Ishikawa (cell line): ENCODE measurements around the gene ATP8A2.

Experiments
- EP300 ChIP-seq: IDR thresholded peaks from 2 replicates; pipeline ENCODE4 v1.6.1; 2012; ENCODE audit warnings: borderline replicate concordance
- RAD21 ChIP-seq: IDR thresholded peaks from 2 replicates; pipeline ENCODE4 v1.6.1; 2012; ENCODE audit warnings: low read depth
- REST ChIP-seq: IDR thresholded peaks from 2 replicates; pipeline ENCODE4 v1.6.1; 2012; ENCODE audit warnings: low read depth, mild to moderate bottlenecking
- TAF1 ChIP-seq: IDR thresholded peaks from 2 replicates; pipeline ENCODE4 v1.6.1; 2012; ENCODE audit warnings: low read depth, mild to moderate bottlenecking
- YY1 ChIP-seq: IDR thresholded peaks from 2 replicates; pipeline ENCODE4 v1.6.1; 2012; ENCODE audit warnings: low read depth

DNA sequence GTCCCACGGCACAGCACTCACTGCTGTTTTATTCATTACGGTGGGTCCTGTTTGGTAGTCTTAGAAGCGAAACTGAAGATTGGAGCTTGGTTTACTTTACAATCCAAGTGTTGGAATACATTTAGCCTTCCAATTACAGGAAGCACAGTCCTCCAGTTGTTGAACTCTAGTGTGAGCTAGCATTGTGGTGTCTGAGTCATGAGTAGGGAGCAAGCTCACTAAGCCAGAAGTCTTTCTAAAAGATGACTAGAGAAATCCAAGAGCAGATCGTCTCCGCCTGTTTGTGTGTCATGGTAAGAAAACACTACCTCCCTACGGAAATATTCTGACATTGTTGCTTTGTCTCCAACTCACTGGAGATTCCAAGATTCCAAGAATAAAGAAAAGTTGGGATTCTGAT lies 690.2 kb downstream of the ATP8A2 start:
- TF ChIP-seq EP300: no peak
- no peak for TF ChIP-seq RAD21
- no peak for TF ChIP-seq TAF1
- TF ChIP-seq REST: no peak
- TF ChIP-seq YY1: no peak
